ENCODE results near the gene MEPCE.

MEPCE gene

DNA sequence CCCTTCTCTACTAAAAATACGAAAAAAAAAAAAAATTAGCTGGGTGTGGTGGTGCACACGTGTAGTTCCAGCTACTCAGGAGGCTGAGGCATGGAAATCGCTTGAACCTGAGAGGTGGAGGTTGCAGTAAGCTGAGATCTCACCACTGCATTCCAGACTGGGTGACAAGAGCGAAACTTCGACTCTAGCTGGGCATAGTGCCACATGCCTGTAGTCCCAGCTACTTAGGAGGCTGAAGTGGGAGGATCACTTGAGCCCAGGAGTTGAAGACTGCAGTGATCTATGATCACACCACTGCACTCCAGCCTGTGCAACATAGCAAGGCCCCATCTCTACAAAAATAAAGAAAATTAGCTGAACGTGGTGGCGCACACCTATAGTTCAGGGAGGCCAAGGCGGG is 35.7 kb downstream of the MEPCE start:
- DNase-seq = no peak

DNA sequence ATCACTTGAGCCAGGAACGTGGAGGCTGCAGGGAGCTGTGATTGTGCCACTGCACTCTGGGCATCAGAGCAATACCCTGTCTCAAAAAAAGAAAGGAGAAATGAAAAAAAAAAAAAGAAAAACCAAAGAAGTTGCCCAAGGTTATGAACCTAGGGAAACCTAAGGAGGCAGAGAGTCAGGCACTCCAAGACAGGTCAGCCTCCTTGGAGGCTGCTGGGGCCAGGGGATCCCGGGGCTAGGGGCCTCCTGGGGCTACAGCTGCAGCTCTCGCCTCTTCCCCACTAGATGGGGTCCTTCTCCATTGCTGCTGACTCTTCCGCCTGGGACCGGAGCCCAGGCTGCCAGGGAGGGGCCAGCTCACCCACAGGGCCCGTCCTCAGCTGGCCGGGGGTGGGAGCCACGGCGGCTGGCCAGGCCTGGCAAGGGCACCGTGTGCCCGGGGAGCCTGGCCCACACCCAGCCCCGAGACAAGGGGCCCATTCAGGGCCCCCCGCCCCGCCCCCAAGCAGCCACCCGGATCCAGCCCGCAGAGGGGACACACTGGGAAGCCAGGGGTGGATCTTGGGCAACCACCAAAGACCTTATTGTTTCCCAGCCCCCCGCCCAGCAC is 36.2 kb downstream of the MEPCE start:
- peak; percentile 14 for DNase-seq

DNA sequence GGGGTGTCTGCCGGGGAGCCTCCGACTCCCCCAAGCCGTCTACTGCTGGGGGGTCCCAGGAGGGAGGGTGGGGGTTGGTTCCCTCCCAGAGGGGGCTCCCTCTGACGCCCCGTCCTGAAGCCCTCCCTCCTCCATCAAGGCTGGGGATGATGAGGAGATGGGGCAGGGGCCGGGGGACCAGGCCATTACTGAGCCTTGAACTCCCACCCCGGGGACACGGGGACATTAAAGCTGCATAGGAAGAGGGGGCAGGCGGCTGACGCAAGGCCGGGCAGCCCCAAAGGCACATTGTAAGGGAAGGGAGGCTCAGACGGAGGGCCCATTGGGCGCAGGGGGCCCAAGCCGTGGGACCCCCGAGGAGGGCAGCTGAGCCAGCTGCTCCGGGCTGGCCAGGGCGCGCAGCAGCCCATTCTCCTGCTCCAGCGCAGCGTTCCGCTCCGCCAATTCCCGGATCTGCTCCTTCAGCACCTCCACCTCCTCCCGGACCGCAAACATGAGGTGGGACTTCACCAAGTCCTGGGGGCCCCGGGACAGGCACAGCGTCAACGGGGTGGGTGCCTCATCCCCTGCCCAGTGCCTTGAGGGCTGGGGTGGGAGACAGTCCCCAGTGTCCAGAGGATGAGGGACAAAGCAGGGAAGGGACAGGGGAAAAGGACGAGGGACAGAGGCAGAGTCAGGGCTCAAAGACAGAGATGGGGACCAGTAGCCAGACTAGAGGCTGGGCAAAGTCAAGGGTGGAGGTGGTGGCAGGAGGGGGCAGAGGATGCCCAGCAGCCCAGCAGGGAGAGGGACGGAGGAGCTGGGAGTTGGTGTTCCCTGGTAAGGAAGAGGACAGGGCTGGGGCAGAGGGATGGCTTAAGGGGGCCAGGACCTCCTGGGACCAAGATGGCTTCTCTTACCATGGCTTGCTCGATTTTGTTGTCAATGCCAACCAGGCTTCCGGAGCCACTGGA is 37.3 kb downstream of the MEPCE start:
- no peak for DNase-seq

DNA sequence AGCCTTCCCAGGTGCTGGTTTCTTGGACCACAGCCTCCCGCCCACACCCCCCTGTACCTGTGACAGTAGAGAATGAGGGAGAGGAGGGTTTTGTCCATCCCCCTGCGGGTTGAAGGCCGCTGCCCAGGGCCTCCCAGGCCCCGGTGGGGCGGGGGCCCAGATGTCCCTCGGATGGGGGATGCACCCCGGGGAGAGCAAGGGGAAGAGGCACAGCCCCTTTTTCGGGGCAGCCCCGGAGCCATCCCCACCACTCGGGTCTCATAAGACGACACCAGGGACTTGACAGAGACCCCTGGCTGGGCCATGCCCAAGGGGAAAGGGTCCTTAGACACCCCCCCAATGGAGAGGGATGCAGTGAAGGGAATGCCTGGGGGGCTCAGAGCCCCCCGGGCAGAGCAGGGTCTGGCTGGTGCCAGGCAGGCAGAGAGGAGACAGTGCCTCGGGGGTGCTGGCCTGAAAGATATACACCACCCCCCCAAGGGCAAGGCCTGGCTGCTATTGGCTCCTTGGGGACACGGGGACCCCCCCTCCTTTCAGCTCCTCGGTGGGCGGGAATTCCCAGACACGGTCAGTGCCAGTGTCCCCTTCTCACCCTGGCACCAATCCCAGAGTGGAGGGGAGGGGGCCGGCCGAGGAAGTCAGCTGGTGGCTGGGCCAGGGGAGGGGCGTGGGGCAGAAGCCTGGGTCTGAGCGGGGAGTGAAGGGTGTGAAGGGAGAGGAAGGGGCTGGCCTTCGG is 38.2 kb downstream of the MEPCE start:
- no peak for DNase-seq

DNA sequence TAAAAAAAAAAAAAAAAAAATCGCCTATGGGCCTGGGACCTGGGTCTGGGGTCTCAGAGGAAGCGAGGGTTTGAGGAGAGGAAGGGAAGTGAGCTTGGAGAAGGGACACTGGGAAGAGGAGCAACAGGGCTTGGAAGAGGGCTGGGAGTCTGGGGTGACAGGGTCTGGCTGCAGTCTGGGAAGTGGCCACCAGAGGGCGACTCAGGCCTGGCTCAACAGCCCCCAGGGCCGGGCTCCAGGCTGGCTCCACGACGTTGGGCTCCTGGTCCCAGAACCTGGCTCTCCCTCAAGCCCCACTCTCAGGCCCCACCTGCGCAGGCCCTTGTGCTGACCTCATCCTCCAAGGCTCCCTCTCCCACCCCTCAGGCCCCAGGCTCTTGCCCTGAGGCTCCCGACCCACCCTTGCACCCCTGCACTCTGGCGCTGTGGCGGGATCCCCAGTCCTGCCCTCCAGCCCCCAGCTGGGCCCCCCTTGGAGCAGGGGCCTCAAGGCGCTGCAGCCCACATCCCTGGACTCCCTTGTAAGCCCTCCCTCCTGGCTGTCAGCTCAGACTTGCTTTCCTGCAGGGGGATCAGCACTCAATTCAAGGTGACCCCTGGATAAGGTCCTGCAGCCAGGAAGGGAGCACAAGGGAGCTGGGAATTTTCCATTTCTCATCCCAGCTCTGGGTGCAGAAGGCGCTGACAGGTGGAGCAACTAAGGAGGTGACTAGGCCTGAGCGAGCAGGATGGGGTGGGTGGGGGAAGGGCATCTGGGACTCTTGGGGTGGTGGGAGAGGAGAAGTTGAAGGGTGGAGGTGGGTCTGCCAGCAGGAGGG is 39.8 kb downstream of the MEPCE start:
- peak; percentile 47 for DNase-seq

DNA sequence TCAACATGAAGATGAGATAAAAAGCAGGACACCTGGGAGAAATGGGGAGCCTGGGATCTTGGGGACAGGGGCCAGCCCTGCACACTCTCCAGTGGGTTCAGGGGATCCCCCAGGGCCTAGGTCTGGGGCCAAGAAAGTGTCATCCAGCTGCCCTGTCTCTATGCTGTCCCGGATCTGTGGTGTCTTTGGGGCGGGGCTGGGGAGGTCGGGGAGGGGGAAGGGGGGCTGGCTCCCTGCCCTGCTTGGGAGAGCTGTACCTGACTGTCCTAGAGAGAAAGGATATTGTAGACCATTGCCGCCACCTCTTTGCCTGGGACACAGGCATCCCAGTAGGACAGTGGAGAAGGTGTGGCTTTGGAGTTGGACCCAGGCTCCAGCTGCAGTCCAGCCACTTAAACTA is 41.4 kb downstream of the MEPCE start:
- no peak for DNase-seq

DNA sequence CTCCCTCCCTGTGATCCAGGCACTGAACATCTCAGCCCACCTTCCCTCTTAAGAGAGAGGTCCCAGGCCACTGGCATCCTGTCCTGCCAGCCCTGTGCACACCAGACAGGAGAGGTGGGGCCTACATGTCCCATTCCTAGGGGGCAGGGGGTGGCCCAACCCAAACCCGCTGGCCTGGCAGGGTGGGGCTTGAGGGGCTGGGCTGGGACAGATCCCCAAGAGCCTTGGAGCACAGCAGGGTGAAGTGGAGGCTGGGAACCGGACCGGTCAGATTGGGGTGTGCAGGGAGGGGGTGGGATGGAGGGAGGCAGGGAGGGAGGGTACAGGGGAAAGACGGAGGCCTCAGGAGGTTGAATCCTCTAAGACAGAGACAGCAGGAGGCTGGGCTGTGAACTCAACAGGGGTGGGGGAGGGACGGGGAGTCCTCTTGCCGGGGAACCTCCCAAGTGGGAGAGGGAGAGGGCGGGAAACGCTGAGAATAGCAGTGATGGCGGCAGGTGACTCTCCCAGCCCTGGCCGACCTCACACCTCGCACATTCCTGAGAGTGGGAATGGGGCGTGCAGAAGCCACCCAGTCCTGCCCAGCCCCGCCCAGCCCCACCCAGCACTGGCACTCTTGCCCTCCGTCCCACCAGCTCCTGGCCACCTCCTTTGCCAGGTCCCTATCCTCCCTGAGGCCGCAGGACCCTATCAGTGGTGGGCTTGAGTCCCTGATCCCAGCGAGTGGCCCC is 42.7 kb downstream of the MEPCE start:
- no peak for DNase-seq

DNA sequence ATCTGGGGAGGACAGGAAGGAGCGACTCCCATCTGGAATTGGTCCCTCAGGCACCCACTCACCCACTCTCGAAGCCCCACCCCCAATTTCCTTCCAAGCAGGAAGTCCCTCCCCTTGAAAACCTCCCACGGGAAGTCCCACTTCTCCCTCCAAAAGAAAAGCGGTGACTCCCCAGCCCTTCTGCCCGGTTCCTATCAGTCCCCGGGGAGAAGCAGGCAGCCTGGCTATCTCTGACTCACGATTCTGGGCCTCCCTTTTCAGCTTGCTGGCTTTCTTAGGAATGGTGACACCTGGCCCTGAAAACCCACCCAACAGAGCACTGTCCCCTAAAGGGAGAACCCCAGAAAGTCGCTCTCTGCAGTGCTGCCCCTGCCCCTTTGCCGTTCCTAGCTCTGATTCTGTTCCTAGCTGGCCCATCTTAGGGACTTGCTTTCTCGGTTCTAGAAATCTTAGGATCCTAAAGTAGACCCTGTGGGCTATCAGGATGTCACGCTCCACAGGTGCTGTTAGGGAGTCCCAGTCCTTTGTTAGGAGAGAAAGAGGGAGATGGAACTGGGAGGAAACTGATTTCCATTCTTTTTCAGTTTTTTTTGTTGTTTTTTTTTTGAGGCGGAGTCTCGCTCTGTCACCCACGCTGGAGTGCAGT is 43.3 kb downstream of the MEPCE start:
- no peak for DNase-seq

DNA sequence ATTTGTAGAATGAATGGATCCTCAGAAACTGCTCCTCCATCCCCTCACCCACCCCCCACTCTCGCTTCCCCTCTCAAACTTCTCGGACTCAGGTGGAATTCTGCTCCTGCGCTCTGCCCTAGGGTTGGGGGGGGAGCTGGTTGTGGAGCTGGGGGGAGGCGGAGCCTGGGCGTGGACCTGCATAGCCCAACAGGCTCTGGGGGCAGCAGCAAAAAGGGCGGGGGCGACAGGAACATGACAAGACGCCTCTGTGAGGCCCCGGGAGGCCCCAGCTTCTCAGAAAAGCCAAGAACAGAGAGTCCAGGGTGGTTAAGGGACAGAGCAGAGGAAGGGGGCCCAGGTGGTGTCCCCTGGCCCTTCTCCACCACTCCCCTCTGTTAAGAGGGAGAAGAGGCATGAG is 45.9 kb downstream of the MEPCE start:
- DNase-seq = no peak

DNA sequence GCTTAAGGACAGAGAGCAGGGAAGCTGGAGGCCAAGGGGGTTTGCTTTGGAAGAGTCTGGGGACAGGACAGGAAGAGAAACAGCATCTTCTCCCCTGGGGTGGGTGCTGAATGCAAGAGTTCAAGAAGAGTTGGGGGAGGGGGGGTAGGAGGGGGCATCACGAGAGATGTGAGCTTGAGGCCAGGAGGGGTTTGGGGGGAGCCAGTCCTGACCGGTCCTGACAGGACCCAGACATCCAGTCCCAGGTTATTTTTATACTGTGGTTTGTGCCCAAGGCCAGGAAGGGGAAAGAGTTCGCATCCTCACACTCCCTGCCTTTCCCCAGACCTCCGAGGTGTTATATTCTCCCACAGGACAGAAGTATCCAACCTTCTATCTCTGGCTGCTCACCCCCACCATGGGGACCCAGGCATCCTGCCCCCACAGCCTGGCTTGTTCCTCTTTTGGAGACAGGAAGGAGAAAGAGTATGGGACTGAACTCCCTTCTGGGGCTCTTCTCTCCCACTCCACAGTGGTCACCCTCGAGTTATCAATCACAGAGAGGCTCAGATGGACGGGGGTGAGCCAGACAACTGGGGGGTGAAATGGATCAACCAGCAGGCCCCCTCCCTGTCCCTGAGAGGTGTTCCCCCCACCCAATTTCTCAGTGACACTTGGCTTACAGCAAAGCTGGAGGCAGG is 46.6 kb downstream of the MEPCE start:
- DNase-seq = no peak

DNA sequence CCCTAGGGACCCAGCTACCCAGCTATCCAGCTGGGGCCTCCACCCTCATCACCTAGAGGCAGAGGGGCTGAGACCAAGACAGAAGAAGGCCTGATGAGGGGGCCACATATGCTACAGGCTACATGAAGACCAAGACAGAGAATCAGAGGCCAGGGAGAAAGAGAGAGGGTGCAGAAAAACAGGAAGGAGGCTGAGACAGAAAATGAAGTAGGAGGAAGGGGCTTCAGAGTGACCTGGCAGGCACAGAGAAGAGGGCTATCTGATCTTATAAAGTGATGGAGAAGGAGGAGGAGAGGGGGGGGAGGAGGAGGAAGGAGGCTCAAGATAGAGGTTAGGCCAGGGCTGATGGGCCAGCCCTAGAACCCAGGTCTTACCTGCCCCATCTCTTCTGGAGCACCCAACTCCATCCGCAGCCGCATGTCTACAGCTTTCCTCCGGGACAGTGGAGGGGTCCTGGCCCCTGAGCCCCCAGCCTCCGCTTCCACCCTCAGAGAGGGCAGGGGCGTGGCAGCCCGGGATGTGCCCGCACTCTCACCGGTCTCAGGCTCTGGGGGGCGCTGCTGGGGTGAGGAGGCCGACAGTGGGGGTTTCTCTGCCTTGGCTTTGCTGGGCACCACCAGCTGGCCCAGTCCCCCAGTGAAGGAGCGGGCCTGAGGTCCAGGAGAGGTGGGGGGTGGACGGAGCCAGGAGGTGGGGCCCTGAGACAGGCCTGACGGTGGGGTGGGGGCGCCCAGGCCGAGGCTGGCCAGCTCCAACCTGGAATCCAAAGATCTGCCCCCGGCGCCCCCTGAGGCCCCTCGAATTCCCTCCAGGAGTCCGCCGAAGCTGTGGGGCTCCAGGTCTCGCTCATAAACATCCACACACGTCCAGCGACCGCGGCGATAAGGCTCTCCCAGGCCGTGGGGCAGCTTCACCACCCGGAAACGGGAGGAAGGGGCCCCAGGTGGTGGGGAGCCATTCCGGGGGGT is 47.6 kb downstream of the MEPCE start:
- no peak for DNase-seq

DNA sequence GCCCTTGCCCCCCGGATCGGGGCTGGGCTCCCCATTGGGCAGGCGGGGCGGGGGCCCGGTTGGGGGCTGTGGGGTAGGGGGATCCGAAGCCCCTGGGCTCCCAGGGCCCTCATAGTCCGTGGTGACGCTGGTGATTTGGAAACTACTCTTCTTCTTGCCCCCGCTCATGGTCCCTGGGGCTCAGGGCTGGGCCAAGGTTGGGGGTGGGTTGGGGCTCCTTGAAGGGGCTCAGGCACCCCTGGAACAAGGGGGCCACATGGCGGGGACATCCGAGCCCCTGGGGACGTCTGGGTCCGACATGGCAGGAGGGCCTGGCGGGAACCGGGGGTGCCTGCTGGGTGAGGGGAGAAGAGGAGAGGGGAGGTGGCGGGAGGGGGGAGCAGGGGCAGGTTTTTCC is 48.2 kb downstream of the MEPCE start:
- DNase-seq = no peak

DNA sequence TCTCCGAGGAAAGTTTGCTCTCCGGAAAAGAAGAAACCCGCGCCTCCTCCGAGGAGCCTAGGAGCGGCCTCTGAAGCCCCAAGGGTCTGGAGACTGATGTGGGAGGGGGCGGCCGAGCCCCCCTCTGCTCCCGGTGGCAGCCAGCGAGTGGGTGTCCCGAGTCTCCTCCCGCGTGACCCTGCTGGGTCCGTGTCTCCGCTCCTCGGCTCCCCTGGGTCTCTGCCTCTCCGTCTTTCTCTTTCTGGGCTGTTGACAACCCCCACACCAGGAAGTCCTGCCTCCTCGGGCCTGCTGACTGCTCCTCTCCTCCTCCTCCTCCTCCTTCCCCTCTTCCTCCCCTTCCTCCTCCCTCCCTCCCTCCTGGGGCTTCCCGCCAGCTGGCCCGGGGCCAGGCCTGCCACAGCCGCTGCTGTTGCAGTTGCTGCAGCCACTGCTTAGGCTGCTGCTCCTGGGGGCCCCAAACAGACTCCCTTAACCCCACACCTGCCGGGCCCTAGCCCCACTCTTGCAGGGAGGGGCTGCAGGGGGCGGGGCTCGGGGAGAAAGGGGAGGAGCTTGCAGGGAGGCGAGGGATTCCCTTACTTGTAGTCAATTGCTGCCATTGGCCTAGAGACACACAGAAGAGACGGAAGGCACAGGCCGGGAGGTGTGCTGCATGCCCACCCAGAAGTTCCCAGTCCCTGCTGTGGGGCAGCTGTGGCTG is 49.5 kb downstream of the MEPCE start, which contains the start of gene TSC22D4:
Gene TSC22D4 (minus strand): TSS at position 257 of the 703 bp plus-strand sequence. CDS start 1,176 bp downstream, outside the sequence.
- DNase-seq = peak; percentile 77

DNA sequence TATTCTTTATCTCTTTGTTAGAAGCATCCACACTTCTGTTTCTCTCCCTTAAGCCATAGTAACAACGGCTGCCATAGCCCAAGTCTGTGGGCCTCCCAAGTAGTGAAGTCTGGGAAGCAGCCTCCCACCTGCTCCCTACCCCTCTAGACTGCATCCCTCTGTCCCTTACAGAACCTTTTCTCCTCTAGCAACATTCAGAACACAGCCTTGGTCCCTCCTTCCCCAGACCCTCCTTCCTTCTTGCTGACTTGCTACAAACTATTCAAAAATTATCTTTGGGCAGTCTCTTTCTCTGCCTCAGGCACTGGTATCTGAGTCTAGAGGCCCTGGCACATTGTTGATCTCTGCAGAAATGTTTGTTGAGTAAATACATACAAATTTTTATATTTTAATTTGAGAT is 51.8 kb downstream of the MEPCE start:
- DNase-seq = no peak

DNA sequence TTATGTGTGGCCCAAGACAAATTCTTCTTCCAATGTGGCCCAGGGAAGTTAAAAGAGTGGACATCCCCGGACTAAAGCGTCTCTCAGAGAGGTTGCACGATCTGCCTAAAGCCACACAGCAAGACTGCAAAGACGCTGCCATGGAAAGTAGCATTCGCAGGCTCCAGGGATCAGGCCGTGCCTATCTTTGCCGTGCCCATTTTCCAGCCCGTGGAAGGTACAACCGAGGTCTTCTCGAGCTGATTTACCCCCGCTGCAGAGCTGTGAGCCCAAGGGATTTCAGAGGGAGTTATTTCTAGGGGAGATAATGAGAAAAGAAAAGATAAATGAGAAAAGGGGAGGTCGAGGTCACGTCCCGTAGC is 53.1 kb downstream of the MEPCE start:
- no peak for DNase-seq

DNA sequence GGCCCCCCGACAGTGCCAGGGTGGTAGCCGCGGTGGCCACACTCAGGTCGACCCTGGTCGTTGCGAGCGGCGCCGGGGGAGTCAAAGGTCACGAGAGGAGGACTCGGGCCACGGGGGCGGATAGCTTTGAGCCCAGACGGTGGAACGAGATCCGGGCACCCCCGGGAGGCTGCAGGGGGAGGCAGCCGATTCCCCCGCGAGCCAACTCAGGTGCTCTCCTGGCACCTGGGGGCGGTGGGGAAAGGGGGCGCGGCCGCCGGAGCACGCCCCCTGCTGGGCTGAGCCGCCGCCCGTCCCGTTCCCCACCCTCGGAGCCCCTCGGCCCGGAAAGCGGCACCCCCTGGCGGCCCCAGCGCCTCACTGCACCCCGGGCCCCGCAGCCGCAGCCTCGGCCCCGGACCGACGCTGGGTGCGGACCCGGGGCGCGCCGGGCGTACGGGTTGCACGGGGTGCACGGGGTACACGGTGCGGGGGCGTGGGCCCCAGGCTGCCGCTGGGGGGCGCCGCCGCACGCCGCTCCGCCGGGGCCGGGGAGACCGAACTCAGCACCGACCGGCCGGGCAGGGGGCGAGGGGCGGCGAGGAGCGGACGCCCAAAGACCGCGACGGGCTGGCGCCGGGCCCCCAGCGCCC is 53.6 kb downstream of the MEPCE start:
- DNase-seq = no peak
